ENCODE measurements around the gene AHDC1. TPM values are rescaled to one million over a fixed set of nuclear protein-coding genes. Genes with fewer than 3 reads are reported as not detected.

The AHDC1 gene
- 13.0 and 13.3 TPM in 2 replicates for total RNA-seq

GRCh38 chr1:27603681-27604578 lies at the start of gene AHDC1:
Gene AHDC1, minus strand, starts transcription at chr1:27604144. Its CDS starts 52,029 bp downstream, at chr1:27552115.

GRCh38 chr1:27634985-27635367 lies 31.0 kb upstream of the AHDC1 start, which contains the start of gene FGR:
Gene FGR, minus strand, starts transcription at chr1:27635185. Its CDS starts 11,269 bp downstream, at chr1:27623916.

GRCh38 chr1:27489973-27490741 lies 113.8 kb downstream of the AHDC1 start, which contains the start of gene WASF2:
Gene WASF2, minus strand, starts transcription at chr1:27490167. Its CDS starts 61,277 bp downstream, at chr1:27428890.

Other genes with a start within 250 kb of the AHDC1 start
- 20.7 and 26.6 TPM in 2 replicates for gene MAP3K6, start 237.2 kb downstream of the AHDC1 start, total RNA-seq
- gene FCN3, start 229.3 kb downstream of the AHDC1 start, total RNA-seq = 0.43 TPM in 1 of 2 replicates, not detected in the other
- 1.2 and 4.0 TPM in 2 replicates for gene CD164L2, start 220.8 kb downstream of the AHDC1 start, total RNA-seq
- gene GPR3, start 211.5 kb downstream of the AHDC1 start, total RNA-seq = 0.24 TPM in 1 of 2 replicates, not detected in the other
- 27.5 and 49.4 TPM in 2 replicates for gene WASF2, start 114.0 kb downstream of the AHDC1 start, total RNA-seq
- gene FGR, start 31.0 kb upstream of the AHDC1 start, total RNA-seq = 0.64 and 0.72 TPM in 2 replicates
- gene IFI6, start 68.0 kb upstream of the AHDC1 start, total RNA-seq = 3.6 and 24.1 TPM in 2 replicates
- gene FAM76A, start 121.8 kb upstream of the AHDC1 start, total RNA-seq = 10.6 and 13.9 TPM in 2 replicates
- gene STX12, start 169.1 kb upstream of the AHDC1 start, total RNA-seq = 44.8 and 71.1 TPM in 2 replicates
- 40.5 and 46.0 TPM in 2 replicates for gene PPP1R8, start 226.6 kb upstream of the AHDC1 start, total RNA-seq